Progenitor cell of endocrine pancreas (in vitro differentiated cells): Measurements from ENCODE around the gene TEX264. TPM values are rescaled to one million over a fixed set of nuclear protein-coding genes. Genes with fewer than 3 reads are reported as not detected.

Experiments used
- DNase-seq: peaks from one replicate; pipeline ENCODE4 v3.0.0; 2021; ENCODE audit warnings: low spot score; ENCODE audit not compliant: unreplicated experiment
- H3K27ac Mint-ChIP-seq: 2 replicates; pipeline ENCODE4 v1.8.0; 2021; ENCODE audit warnings: mild to moderate bottlenecking, moderate library complexity, mixed read lengths
- H3K27me3 Mint-ChIP-seq: 2 replicates; pipeline ENCODE4 v1.8.0; 2021; ENCODE audit warnings: mixed read lengths
- H3K36me3 Mint-ChIP-seq: 2 replicates; pipeline ENCODE4 v1.8.0; 2022; ENCODE audit warnings: mixed read lengths; ENCODE audit not compliant: insufficient read depth
- H3K4me1 Mint-ChIP-seq: 2 replicates; pipeline ENCODE4 v1.8.0; 2021; ENCODE audit warnings: low read depth, mixed read lengths
- H3K4me3 Mint-ChIP-seq: 2 replicates; pipeline ENCODE4 v1.8.0; 2021; ENCODE audit warnings: low read depth, mild to moderate bottlenecking, moderate library complexity, mixed read lengths
- H3K9me3 Mint-ChIP-seq: 2 replicates; pipeline ENCODE4 v1.8.0; 2021; ENCODE audit warnings: low read depth, mixed read lengths
- total RNA-seq: library from RNA; stranded (reverse); gene quantifications from 2 replicates; pipeline ENCODE4 v1.2.1, GENCODE V29; 2021
- TF ChIP-seq, protein P1 (sequence below): fragments of 200-600 bp; sonication (generic); IDR thresholded peaks from one replicate; pipeline ENCODE4 v1.5.0; 2021; ENCODE audit warnings: antibody characterized with exemption, mild to moderate bottlenecking; ENCODE audit not compliant: unreplicated experiment

Gene TEX264
- total RNA-seq, 1 donor from 2014 or later, result 29.6 TPM

DNA sequence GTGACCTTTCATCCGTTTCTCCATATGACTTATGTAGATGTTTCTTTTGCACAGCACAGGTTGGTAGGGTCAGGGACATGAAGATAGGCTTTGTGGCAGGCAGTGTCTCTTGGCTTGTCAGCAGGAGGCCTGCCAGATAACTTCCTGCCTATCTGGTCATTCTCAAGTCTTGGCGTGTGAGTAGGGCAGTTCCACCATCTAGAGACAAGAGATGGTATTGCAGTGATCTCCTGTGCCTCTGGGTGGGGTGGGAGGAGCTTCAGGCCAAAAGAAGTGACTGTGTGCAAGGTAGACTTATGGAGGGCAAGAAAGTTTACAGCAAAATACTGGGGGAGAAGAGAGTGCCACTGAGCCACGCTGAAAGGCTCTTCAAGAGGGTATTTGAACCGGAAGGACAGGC lies 11.0 kb downstream of the TEX264 start:
- Mint-ChIP-seq H3K27ac (no peak overlapping the region), H3K4me1 (no peaks in the 10 kb centered on the region), H3K9me3 (no peaks in the 10 kb centered on the region), H3K4me3 (no peak overlapping the region), H3K36me3 (peaks cover 4% of the 10 kb centered on the region), H3K27me3 (no peaks in the 10 kb centered on the region)
- DNase-seq, result no peak
- TF ChIP-seq, protein P1, sequence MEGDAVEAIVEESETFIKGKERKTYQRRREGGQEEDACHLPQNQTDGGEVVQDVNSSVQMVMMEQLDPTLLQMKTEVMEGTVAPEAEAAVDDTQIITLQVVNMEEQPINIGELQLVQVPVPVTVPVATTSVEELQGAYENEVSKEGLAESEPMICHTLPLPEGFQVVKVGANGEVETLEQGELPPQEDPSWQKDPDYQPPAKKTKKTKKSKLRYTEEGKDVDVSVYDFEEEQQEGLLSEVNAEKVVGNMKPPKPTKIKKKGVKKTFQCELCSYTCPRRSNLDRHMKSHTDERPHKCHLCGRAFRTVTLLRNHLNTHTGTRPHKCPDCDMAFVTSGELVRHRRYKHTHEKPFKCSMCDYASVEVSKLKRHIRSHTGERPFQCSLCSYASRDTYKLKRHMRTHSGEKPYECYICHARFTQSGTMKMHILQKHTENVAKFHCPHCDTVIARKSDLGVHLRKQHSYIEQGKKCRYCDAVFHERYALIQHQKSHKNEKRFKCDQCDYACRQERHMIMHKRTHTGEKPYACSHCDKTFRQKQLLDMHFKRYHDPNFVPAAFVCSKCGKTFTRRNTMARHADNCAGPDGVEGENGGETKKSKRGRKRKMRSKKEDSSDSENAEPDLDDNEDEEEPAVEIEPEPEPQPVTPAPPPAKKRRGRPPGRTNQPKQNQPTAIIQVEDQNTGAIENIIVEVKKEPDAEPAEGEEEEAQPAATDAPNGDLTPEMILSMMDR, result peak; percentile 66

DNA sequence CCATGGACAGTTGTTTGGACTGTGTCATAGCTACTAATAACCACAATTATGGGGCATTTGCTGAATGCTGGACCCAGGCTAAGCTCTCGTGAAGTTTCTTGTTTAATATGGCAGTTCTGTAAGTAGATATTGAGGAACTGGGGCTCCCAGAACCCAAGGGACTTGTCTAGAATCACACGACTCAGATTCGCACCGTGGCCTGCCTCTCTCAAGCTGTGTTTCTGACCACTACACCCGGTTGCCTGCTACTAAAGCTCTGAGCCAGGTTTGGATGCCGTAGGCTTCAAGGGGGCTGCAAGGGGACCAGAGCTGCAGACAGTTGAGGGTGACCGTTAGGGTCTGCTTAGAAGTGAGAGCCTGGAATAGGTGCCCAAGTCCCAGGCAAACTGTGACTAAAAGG lies 11.5 kb downstream of the TEX264 start:
- H3K4me1 Mint-ChIP-seq, result no peaks in the 10 kb centered on the region
- no peak overlapping the region for H3K4me3 Mint-ChIP-seq
- H3K36me3 Mint-ChIP-seq, result peaks cover 4% of the 10 kb centered on the region
- no peaks in the 10 kb centered on the region for H3K27me3 Mint-ChIP-seq
- H3K27ac Mint-ChIP-seq, result no peak overlapping the region
- TF ChIP-seq, protein P1, result no peak
- no peaks in the 10 kb centered on the region for H3K9me3 Mint-ChIP-seq
- DNase-seq, result no peak

DNA sequence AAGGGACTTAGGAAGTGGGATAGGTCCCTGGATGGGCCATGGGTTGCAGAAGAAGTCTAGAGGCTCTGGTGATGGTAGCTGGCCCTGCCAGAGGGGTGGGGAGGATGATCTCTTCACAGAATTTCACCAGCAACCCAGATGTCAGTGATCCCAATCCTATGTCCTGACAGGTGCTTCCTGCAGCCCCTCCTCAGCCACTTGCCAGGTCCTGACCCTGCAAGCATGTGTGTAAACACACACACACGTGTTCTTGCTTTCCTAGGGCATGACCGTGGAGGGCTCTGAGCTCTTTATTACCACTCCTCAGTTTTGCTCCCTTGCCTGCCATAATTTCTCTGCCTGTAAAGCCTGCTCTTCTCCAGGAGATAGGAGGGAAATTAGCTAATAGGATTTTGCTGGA lies 12.5 kb downstream of the TEX264 start:
- no peaks in the 10 kb centered on the region for H3K4me1 Mint-ChIP-seq
- TF ChIP-seq, protein P1, result no peak
- DNase-seq, result no peak
- no peak overlapping the region for H3K27ac Mint-ChIP-seq
- no peaks in the 10 kb centered on the region for H3K27me3 Mint-ChIP-seq
- H3K36me3 Mint-ChIP-seq, result peaks cover 5% of the 10 kb centered on the region
- no peaks in the 10 kb centered on the region for H3K9me3 Mint-ChIP-seq
- no peak overlapping the region for H3K4me3 Mint-ChIP-seq

DNA sequence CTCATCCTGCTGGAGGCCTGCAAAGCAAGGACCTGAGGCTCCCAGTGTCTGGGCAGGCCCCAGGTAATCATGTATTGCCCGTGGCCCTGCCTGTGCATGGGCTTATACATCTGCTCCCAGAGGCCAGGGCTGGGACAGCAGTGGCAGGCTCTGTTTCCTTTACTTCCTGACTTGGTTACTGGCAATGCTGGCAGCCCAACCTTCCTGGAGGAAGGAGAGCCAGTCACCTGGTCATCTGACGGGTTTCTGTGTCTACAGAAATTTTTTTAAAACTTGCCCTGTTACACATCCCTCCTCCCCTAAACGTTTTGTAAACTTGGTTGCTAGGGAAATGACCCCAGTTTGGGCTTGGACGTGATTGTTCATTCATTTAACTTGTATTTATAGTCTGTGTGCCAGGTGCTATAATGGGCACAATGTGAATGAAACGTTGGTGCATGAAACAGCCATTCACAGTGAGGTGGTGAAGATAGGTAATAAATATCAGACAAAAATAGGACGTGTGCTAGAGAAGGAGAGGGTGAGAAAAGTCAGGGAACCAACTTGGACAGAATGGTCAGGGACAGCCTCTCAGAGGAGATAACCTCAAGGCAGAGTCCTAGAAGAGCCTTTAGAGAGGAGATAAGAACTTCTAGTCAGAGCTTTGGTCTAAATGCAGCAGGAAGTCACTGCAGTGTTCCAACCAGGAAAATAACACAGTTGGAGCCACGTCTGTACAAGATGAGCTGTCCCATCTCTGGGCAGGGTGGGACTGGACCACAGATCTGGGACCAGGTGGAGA lies 14.1 kb downstream of the TEX264 start:
- Mint-ChIP-seq H3K36me3 (peaks cover 5% of the 10 kb centered on the region), H3K4me1 (no peaks in the 10 kb centered on the region), H3K9me3 (no peaks in the 10 kb centered on the region), H3K27ac (no peak overlapping the region), H3K4me3 (no peak overlapping the region), H3K27me3 (no peaks in the 10 kb centered on the region)
- TF ChIP-seq, protein P1, result no peak
- no peak for DNase-seq

DNA sequence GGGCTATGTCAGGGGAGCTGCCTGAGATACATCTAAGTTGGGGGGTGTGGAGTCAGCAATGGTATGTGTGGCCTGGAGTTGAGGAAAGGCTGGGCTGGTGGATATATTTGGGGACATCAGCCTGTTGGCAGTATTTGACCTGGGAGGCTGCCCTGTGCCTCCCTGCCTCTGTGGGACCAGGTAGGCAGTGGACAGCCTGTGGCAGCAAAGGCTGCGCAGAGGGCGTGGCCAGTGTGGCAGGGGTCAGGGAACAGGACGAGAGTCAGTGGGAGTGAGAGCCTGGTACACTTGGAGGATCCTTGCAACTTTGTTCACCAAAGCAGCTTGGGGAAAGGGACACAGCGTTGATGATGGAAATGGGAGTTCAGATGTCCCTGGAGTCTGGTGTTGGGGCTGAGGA lies 15.0 kb downstream of the TEX264 start:
- H3K4me1 Mint-ChIP-seq, result no peaks in the 10 kb centered on the region
- no peak overlapping the region for H3K4me3 Mint-ChIP-seq
- peaks cover 5% of the 10 kb centered on the region for H3K36me3 Mint-ChIP-seq
- H3K27ac Mint-ChIP-seq, result peak overlapping the region; percentile 33
- TF ChIP-seq, protein P1, result no peak
- DNase-seq, result no peak
- H3K9me3 Mint-ChIP-seq, result no peaks in the 10 kb centered on the region
- no peaks in the 10 kb centered on the region for H3K27me3 Mint-ChIP-seq
